Measurements from ENCODE around the gene GJD2. TPM values are rescaled to one million over a fixed set of nuclear protein-coding genes. Genes with fewer than 3 reads are reported as not detected.

Gene GJD2
- polyA plus RNA-seq, 2 donors = 0.02 TPM; not detected in 1

GRCh38 chr15:34732430-34732829, 22.4 kb downstream of the GJD2 start:
- Histone ChIP-seq H3K27me3 (ENCODE audit: control insufficient read depth in 1 of 2, insufficient read depth in 2 of 2, low read length in 2 of 2) (no peaks in the 10 kb centered on the region), H3K4me1 (ENCODE audit: control insufficient read depth in 2 of 2, insufficient read depth in 2 of 2, low read length in 1 of 2) (peaks cover 0 to 2% of the 10 kb centered on the region in 2 donors), H3K9me3 (ENCODE audit: control insufficient read depth in 2 of 2, insufficient read depth in 1 of 2, low read depth in 1 of 2, low read length in 1 of 2) (no peaks in the 10 kb centered on the region), H3K36me3 (ENCODE audit: control insufficient read depth in 2 of 2, insufficient read depth in 2 of 2, low read length in 1 of 2) (no peaks in the 10 kb centered on the region), H3K27ac (ENCODE audit: low read depth in 2 of 2, low read length in 1 of 2) (no peak overlapping the region), H3K4me3 (ENCODE audit: low read depth in 1 of 2, low read length in 2 of 2) (no peak overlapping the region)
- 66 to 76% methylated on average over 6 of the region's 6 CpGs for WGBS, 2 donors

- no peaks in the 10 kb centered on the region for H3K9me3 ChIP-seq (ENCODE audit: control insufficient read depth in 2 of 2, insufficient read depth in 1 of 2, low read depth in 1 of 2, low read length in 1 of 2)
- no peak overlapping the region for H3K27ac ChIP-seq (ENCODE audit: low read depth in 2 of 2, low read length in 1 of 2)
- 60 to 65% methylated on average over 3 of the region's 3 CpGs for WGBS, 2 donors
- no peaks in the 10 kb centered on the region for H3K27me3 ChIP-seq (ENCODE audit: control insufficient read depth in 1 of 2, insufficient read depth in 2 of 2, low read length in 2 of 2)
- H3K4me1 ChIP-seq (ENCODE audit: control insufficient read depth in 2 of 2, insufficient read depth in 2 of 2, low read length in 1 of 2) = peaks cover 0 to 2% of the 10 kb centered on the region in 2 donors
- H3K4me3 ChIP-seq (ENCODE audit: low read depth in 1 of 2, low read length in 2 of 2) = no peak overlapping the region
- H3K36me3 ChIP-seq (ENCODE audit: control insufficient read depth in 2 of 2, insufficient read depth in 2 of 2, low read length in 1 of 2) = no peaks in the 10 kb centered on the region
These were observed 24.1 kb downstream of the GJD2 start for GRCh38 chr15:34730701-34731100.

- H3K36me3 ChIP-seq (ENCODE audit: control insufficient read depth in 2 of 2, insufficient read depth in 2 of 2, low read length in 1 of 2) = no peaks in the 10 kb centered on the region
- H3K27me3 ChIP-seq (ENCODE audit: control insufficient read depth in 1 of 2, insufficient read depth in 2 of 2, low read length in 2 of 2) = no peaks in the 10 kb centered on the region
- WGBS, 2 donors = 34 to 55% methylated on average over 1 of the region's 1 CpG
- no peaks in the 10 kb centered on the region for H3K9me3 ChIP-seq (ENCODE audit: control insufficient read depth in 2 of 2, insufficient read depth in 1 of 2, low read depth in 1 of 2, low read length in 1 of 2)
- no peak overlapping the region for H3K27ac ChIP-seq (ENCODE audit: low read depth in 2 of 2, low read length in 1 of 2)
- no peak overlapping the region for H3K4me3 ChIP-seq (ENCODE audit: low read depth in 1 of 2, low read length in 2 of 2)
- peaks cover 0 to 2% of the 10 kb centered on the region in 2 donors for H3K4me1 ChIP-seq (ENCODE audit: control insufficient read depth in 2 of 2, insufficient read depth in 2 of 2, low read length in 1 of 2)
These were observed 24.9 kb downstream of the GJD2 start for GRCh38 chr15:34729886-34730285.

GRCh38 chr15:34729056-34729455, 25.7 kb downstream of the GJD2 start:
- H3K9me3 ChIP-seq (ENCODE audit: control insufficient read depth in 2 of 2, insufficient read depth in 1 of 2, low read depth in 1 of 2, low read length in 1 of 2) = no peaks in the 10 kb centered on the region
- H3K4me1 ChIP-seq (ENCODE audit: control insufficient read depth in 2 of 2, insufficient read depth in 2 of 2, low read length in 1 of 2) = peaks cover 0 to 2% of the 10 kb centered on the region in 2 donors
- H3K4me3 ChIP-seq (ENCODE audit: low read depth in 1 of 2, low read length in 2 of 2) = no peak overlapping the region
- H3K27ac ChIP-seq (ENCODE audit: low read depth in 2 of 2, low read length in 1 of 2) = no peak overlapping the region
- no peaks in the 10 kb centered on the region for H3K27me3 ChIP-seq (ENCODE audit: control insufficient read depth in 1 of 2, insufficient read depth in 2 of 2, low read length in 2 of 2)
- no peaks in the 10 kb centered on the region for H3K36me3 ChIP-seq (ENCODE audit: control insufficient read depth in 2 of 2, insufficient read depth in 2 of 2, low read length in 1 of 2)
- 70 to 79% methylated on average over 2 of the region's 2 CpGs for WGBS, 2 donors

GRCh38 chr15:34726406-34727100, 28.2 kb downstream of the GJD2 start:
- H3K4me1 ChIP-seq (ENCODE audit: control insufficient read depth in 2 of 2, insufficient read depth in 2 of 2, low read length in 1 of 2) = no peaks in the 10 kb centered on the region
- H3K27me3 ChIP-seq (ENCODE audit: control insufficient read depth in 1 of 2, insufficient read depth in 2 of 2, low read length in 2 of 2) = no peaks in the 10 kb centered on the region
- H3K9me3 ChIP-seq (ENCODE audit: control insufficient read depth in 2 of 2, insufficient read depth in 1 of 2, low read depth in 1 of 2, low read length in 1 of 2) = no peaks in the 10 kb centered on the region
- no peak overlapping the region for H3K4me3 ChIP-seq (ENCODE audit: low read depth in 1 of 2, low read length in 2 of 2)
- no peaks in the 10 kb centered on the region for H3K36me3 ChIP-seq (ENCODE audit: control insufficient read depth in 2 of 2, insufficient read depth in 2 of 2, low read length in 1 of 2)
- no peak overlapping the region for H3K27ac ChIP-seq (ENCODE audit: low read depth in 2 of 2, low read length in 1 of 2)
- 65 to 69% methylated on average over 2 of the region's 2 CpGs for WGBS, 2 donors

GRCh38 chr15:34725556-34725955, 29.2 kb downstream of the GJD2 start:
- 62 to 70% methylated on average over 2 of the region's 2 CpGs for WGBS, 2 donors

GRCh38 chr15:34724481-34724880, 30.3 kb downstream of the GJD2 start:
- no peaks in the 10 kb centered on the region for H3K4me1 ChIP-seq (ENCODE audit: control insufficient read depth in 2 of 2, insufficient read depth in 2 of 2, low read length in 1 of 2)
- H3K9me3 ChIP-seq (ENCODE audit: control insufficient read depth in 2 of 2, insufficient read depth in 1 of 2, low read depth in 1 of 2, low read length in 1 of 2) = no peaks in the 10 kb centered on the region
- no peak overlapping the region for H3K27ac ChIP-seq (ENCODE audit: low read depth in 2 of 2, low read length in 1 of 2)
- no peaks in the 10 kb centered on the region for H3K36me3 ChIP-seq (ENCODE audit: control insufficient read depth in 2 of 2, insufficient read depth in 2 of 2, low read length in 1 of 2)
- no peak overlapping the region for H3K4me3 ChIP-seq (ENCODE audit: low read depth in 1 of 2, low read length in 2 of 2)
- H3K27me3 ChIP-seq (ENCODE audit: control insufficient read depth in 1 of 2, insufficient read depth in 2 of 2, low read length in 2 of 2) = no peaks in the 10 kb centered on the region
- 84 to 90% methylated on average over 1 of the region's 1 CpG for WGBS, 2 donors

More at GRCh38 chr15:34725556-34725955, 29.2 kb downstream of the GJD2 start:
- H3K4me1 ChIP-seq (ENCODE audit: control insufficient read depth in 2 of 2, insufficient read depth in 2 of 2, low read length in 1 of 2) = no peaks in the 10 kb centered on the region
- no peak overlapping the region for H3K4me3 ChIP-seq (ENCODE audit: low read depth in 1 of 2, low read length in 2 of 2)
- no peak overlapping the region for H3K27ac ChIP-seq (ENCODE audit: low read depth in 2 of 2, low read length in 1 of 2)
- no peaks in the 10 kb centered on the region for H3K36me3 ChIP-seq (ENCODE audit: control insufficient read depth in 2 of 2, insufficient read depth in 2 of 2, low read length in 1 of 2)
- H3K27me3 ChIP-seq (ENCODE audit: control insufficient read depth in 1 of 2, insufficient read depth in 2 of 2, low read length in 2 of 2) = no peaks in the 10 kb centered on the region
- no peaks in the 10 kb centered on the region for H3K9me3 ChIP-seq (ENCODE audit: control insufficient read depth in 2 of 2, insufficient read depth in 1 of 2, low read depth in 1 of 2, low read length in 1 of 2)

GRCh38 chr15:34722439-34722836, 32.4 kb downstream of the GJD2 start:
- Histone ChIP-seq H3K4me1 (ENCODE audit: control insufficient read depth in 2 of 2, insufficient read depth in 2 of 2, low read length in 1 of 2) (no peaks in the 10 kb centered on the region), H3K36me3 (ENCODE audit: control insufficient read depth in 2 of 2, insufficient read depth in 2 of 2, low read length in 1 of 2) (no peaks in the 10 kb centered on the region), H3K27me3 (ENCODE audit: control insufficient read depth in 1 of 2, insufficient read depth in 2 of 2, low read length in 2 of 2) (no peaks in the 10 kb centered on the region), H3K27ac (ENCODE audit: low read depth in 2 of 2, low read length in 1 of 2) (peak overlapping the region; percentile 19 to 31), H3K9me3 (ENCODE audit: control insufficient read depth in 2 of 2, insufficient read depth in 1 of 2, low read depth in 1 of 2, low read length in 1 of 2) (no peaks in the 10 kb centered on the region), H3K4me3 (ENCODE audit: low read depth in 1 of 2, low read length in 2 of 2) (no peak overlapping the region)
- 21 to 32% methylated on average over 4 of the region's 4 CpGs for WGBS, 2 donors

GRCh38 chr15:34721802-34722438, 32.9 kb downstream of the GJD2 start:
- peak overlapping the region; percentile 19 to 31 for H3K27ac ChIP-seq (ENCODE audit: low read depth in 2 of 2, low read length in 1 of 2)
- no peaks in the 10 kb centered on the region for H3K4me1 ChIP-seq (ENCODE audit: control insufficient read depth in 2 of 2, insufficient read depth in 2 of 2, low read length in 1 of 2)
- no peaks in the 10 kb centered on the region for H3K27me3 ChIP-seq (ENCODE audit: control insufficient read depth in 1 of 2, insufficient read depth in 2 of 2, low read length in 2 of 2)
- H3K9me3 ChIP-seq (ENCODE audit: control insufficient read depth in 2 of 2, insufficient read depth in 1 of 2, low read depth in 1 of 2, low read length in 1 of 2) = no peaks in the 10 kb centered on the region
- no peaks in the 10 kb centered on the region for H3K36me3 ChIP-seq (ENCODE audit: control insufficient read depth in 2 of 2, insufficient read depth in 2 of 2, low read length in 1 of 2)
- 2 to 4% methylated on average over 28 to 30 of the region's 30 CpGs for WGBS, 2 donors
- H3K4me3 ChIP-seq (ENCODE audit: low read depth in 1 of 2, low read length in 2 of 2) = no peak overlapping the region
